Psoas muscle (tissue), 8 donors: ENCODE data around the gene RPS27A. TPM values are rescaled to one million over a fixed set of nuclear protein-coding genes. Genes with fewer than 3 reads are reported as not detected.
"Not testable (repeated sequence)": the region's sequence is repeated elsewhere in the genome, so short reads cannot be mapped to it uniquely, and the experiment has no call there.

ENCODE experiments used
- ATAC-seq, 4 donors: fragments of 200-7000 bp; cut with Tn5 transposase; one replicate each; pipeline ENCODE4 v1.9.1; 2020; ENCODE audit warnings: moderate library complexity in 3 of 4, mild to moderate bottlenecking in 2 of 4
- DNase-seq, 2 donors: peaks; one replicate each; pipeline ENCODE4 v3.0.0-alpha.2; 2020
- H3K27ac ChIP-seq: fragments of 200-600 bp; one replicate; pipeline ENCODE4 v1.8.0; 2022
- H3K27me3 ChIP-seq, 3 donors: fragments of 200-600 bp in 1 of 3; one replicate each; pipeline versions ENCODE4 v1.6.1 to v1.8.0; 2013 to 2022; ENCODE audit warnings: low read length in 2 of 3, mild to moderate bottlenecking in 2 of 3, moderate library complexity in 1 of 3; ENCODE audit not compliant: insufficient read depth in 3 of 3
- H3K36me3 ChIP-seq, 2 donors: fragments of 200-600 bp in 1 of 2; one replicate each; pipeline versions ENCODE4 v1.6.1 to v1.8.0; 2013 to 2022; ENCODE audit warnings: low read depth in 1 of 2, mild to moderate bottlenecking in 1 of 2, moderate library complexity in 1 of 2; ENCODE audit not compliant: insufficient read depth in 1 of 2
- H3K4me1 ChIP-seq: fragments of 200-600 bp; one replicate; pipeline ENCODE4 v1.8.0; 2022
- H3K4me3 ChIP-seq: fragments of 200-600 bp; one replicate; pipeline ENCODE4 v1.8.0; 2022; ENCODE audit warnings: mild to moderate bottlenecking
- H3K9me3 ChIP-seq: fragments of 200-600 bp; one replicate; pipeline ENCODE4 v1.8.0; 2022
- CTCF ChIP-seq: fragments of 200-600 bp; IDR thresholded peaks from one replicate; pipeline ENCODE4 v1.8.0; 2022; ENCODE audit warnings: antibody characterized with exemption
- WGBS, 3 donors: extraction: QIAGEN DNeasy Blood & Tissue Kit; methylation state at CpG; one replicate each; pipeline versions ENCODE4 v1.1.6 to v1.1.7; 2013; 5-methylcytosine and 5-hydroxymethylcytosine counted together
- intact Hi-C, 2 donors: fragments of 100-400 bp; cut with DNase I; formaldehyde crosslinking; loops; one replicate each; pipeline versions ENCODE4 v1.11.0 to v1.14.2; 2022
- polyA plus RNA-seq, 3 donors: library from polyadenylated mRNA; stranded (reverse); fragments of 200-250 nt; gene quantifications; one replicate each; pipeline ENCODE4 v1.2.3, GENCODE V29; 2013
- total RNA-seq, 4 donors: library from RNA; stranded (reverse); fragmentation: NEBNext Ultra II Directional in 2 of 4; extraction: Animal tissue kit (Norgen Biotek cat#: 25700) in 2 of 4; gene quantifications; one replicate each; pipeline versions ENCODE4 v1.2.1 to v1.2.4, GENCODE V29; 2021 to 2023
- donor health status: healthy with polysubstance abuse.
- donor health status: DM: no; HTN: no; CAD: no; lungs with moderate emphysema.
- donor health status: Bipolar disorder and iron deficiency.
- donor health status: healthy.
- donor health status: DM: yes; HTN: yes; CAD: no.
- donor health status: DM: no; HTN: no; CAD: no.
- donor health status: DM: no; HTN: no; CAD: no.
- donor health status: DM: yes; HTN: yes; CAD: no.

The RPS27A gene
- total and polyA plus RNA-seq, 7 donors: 360 to 1,630 (median 487) TPM

DNA sequence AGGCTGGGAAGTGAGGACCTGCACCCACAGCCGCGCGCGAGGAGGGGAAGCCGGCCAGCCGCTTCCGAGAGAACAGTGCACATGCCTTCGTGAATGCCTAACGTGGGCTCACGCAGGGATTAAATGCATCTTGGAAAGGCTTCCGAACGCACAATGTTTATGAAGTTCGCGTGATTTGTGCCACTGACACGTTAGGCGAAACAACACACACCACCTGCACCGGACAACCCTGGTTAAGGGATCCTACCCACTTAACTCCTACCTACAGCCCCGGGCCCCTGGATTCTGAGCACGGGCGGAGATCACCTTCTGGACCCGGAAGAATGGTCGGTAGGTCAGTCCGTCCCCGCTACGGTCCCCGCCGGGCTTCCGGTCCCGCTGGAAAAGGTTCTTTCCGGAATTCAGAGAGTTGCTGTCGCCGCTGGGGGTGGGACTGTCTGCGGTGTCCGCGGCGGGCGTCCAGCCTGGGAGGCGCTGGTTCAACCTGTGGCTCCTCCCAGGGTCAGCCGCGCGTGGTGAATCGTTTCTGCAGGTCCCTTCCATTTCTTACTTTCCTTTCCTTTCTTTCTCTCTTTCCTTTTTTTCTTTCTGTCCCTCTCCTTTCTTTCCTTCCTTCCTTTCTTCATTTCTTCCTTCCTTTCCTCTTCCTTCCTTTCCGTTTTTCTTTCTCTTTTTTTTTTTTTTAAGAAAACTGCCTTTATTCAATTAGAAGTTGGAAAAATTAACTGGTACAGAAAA is 36.6 kb downstream of the RPS27A start, which contains the start of gene MTIF2:
Gene MTIF2, minus strand, starts transcription at position 325 of the 738 bp plus-strand sequence. CDS start 5,373 bp downstream, outside the sequence.
- peaks cover 2 to 34% of the 10 kb centered on the region in 2 donors for H3K36me3 ChIP-seq
- intact Hi-C loops: loop anchor here (2.0 to 5.0 kb wide), 3 partner anchors 36 to 163 kb away; partner anchors contain the start of genes CLHC1 (in 2 of the 2) and RPS27A (in 2 of the 2)
- DNase-seq (peak; percentile 98), ATAC-seq (peak; percentile 99)
- WGBS, 3 donors: 0 to 1% (median 0%) methylated on average over 42 to 43 of the region's 43 CpGs
- peak within 1 kb of the TSS; percentile 89 for H3K4me3 ChIP-seq
- H3K27ac ChIP-seq: peak within 1 kb of the TSS; percentile 92
- no peaks in the 10 kb centered on the region for H3K9me3 ChIP-seq
- TF ChIP-seq CTCF: peak; percentile 14
- H3K4me1 ChIP-seq: peaks cover 13% of the 10 kb centered on the region
- H3K27me3 ChIP-seq: no peaks in the 10 kb centered on the region

GRCh38 chr2:55269645-55269990 is 37.1 kb downstream of the RPS27A start:
- H3K4me3 ChIP-seq: peak overlapping the region; percentile 89
- H3K27ac ChIP-seq: peak overlapping the region; percentile 92
- peaks cover 2 to 29% of the 10 kb centered on the region in 2 donors for H3K36me3 ChIP-seq
- 37 to 49% (median 41%) methylated on average over 7 of the region's 7 CpGs for WGBS, 3 donors
- DNase-seq (no peak), ATAC-seq (peak in 2 of 4 donors; percentile 10 to 39)
- intact Hi-C loops: loop anchor here (2.0 to 5.0 kb wide), 3 partner anchors 37 to 163 kb away; partner anchors contain the start of genes CLHC1 (in 2 of the 2) and RPS27A (in 2 of the 2)
- H3K4me1 ChIP-seq: peaks cover 13% of the 10 kb centered on the region
- H3K9me3 ChIP-seq: no peaks in the 10 kb centered on the region
- no peak for TF ChIP-seq CTCF
- H3K27me3 ChIP-seq: no peaks in the 10 kb centered on the region

DNA sequence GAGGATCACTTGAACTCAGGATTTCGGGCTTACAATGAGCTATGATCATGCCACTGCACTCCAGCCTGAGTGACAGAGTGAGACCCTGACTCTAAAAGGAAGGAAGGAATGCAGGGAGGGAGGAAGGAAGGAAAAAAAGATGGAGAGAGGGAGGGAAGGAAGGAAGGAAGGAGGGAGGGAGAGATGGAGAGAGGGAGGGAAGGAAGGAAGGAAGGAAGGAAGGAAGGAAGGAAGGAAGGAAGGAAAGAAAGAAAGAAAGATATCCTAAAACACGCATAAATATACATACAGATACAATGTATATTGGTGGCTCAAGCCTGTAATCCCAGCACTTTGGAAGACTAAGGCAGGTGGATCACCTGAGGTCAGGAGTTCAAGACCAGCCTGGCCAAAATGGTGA is 41.9 kb downstream of the RPS27A start:
- WGBS, 3 donors: 85 to 90% (median 86%) methylated on average over 2 of the region's 2 CpGs
- intact Hi-C loops, H3K9me3 ChIP-seq, H3K27ac ChIP-seq, ATAC-seq, H3K36me3 ChIP-seq, H3K4me1 ChIP-seq, DNase-seq, H3K27me3 ChIP-seq, H3K4me3 ChIP-seq: not testable (repeated sequence)

GRCh38 chr2:55277310-55277709 is 44.8 kb downstream of the RPS27A start:
- no peak for DNase-seq
- Histone ChIP-seq H3K27ac (no peak overlapping the region), H3K4me1 (no peaks in the 10 kb centered on the region), H3K9me3 (no peaks in the 10 kb centered on the region), H3K4me3 (no peak overlapping the region), H3K27me3 (no peaks in the 10 kb centered on the region), H3K36me3 (no peaks in the 10 kb centered on the region)
- TF ChIP-seq CTCF: no peak
- intact Hi-C loops: no loop called here
- ATAC-seq: no peak
- 80 to 89% (median 81%) methylated on average over 3 of the region's 3 CpGs for WGBS, 3 donors

- DNase-seq, H3K4me3 ChIP-seq, intact Hi-C loops, H3K9me3 ChIP-seq, H3K27me3 ChIP-seq, H3K36me3 ChIP-seq, ATAC-seq, H3K27ac ChIP-seq: not testable (repeated sequence)
- peaks cover 11% of the 10 kb centered on the region for H3K4me1 ChIP-seq
- WGBS, 3 donors: 34 to 37% (median 35%) methylated on average over 10 of the region's 10 CpGs
Measured at GRCh38 chr2:55279214-55279835, 46.8 kb downstream of the RPS27A start.

DNA sequence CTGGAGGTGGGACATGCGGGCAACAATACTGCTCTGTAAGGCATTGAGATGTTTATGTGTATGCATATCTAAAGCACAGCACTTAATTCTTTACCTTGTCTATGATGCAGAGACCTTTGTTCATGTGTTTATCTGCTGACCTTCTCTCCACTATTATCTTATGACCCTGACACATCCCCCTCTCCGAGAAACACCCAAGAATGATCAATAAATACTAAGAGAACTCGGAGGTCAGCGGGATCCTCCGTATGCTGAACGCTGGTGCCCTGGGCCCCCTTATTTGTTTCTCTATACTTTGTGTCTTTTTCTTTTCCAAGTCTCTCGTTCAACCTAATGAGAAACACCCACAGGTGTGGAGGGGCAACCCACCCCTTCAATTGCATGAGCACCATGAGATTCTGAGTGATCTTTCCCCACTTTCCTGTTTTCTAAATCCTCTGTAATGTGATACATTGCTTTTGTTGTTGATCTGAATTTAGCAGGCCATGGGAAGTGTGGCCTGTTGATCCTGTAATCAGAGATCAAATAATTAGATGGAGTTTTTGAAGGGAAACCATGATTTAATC is 47.5 kb downstream of the RPS27A start:
- not testable (repeated sequence) for H3K27ac ChIP-seq, H3K36me3 ChIP-seq, ATAC-seq, H3K4me3 ChIP-seq, H3K27me3 ChIP-seq, DNase-seq, H3K9me3 ChIP-seq
- intact Hi-C loops: loop anchor here (5.0 to 10.0 kb wide), 2 partner anchors 135 to 137 kb away; partner anchors contain the start of gene CCDC88A (in 2 of the 2)
- 53 to 65% (median 64%) methylated on average over 7 of the region's 7 CpGs for WGBS, 3 donors
- peaks cover 11% of the 10 kb centered on the region for H3K4me1 ChIP-seq

GRCh38 chr2:55280851-55281546 is 48.5 kb downstream of the RPS27A start:
- ATAC-seq, H3K27me3 ChIP-seq, H3K4me3 ChIP-seq, H3K36me3 ChIP-seq, H3K9me3 ChIP-seq, DNase-seq: not testable (repeated sequence)
- WGBS, 3 donors: 64 to 73% (median 66%) methylated on average over 5 of the region's 5 CpGs
- intact Hi-C loops: loop anchor here (5.0 to 10.0 kb wide), 2 partner anchors 134 to 136 kb away; partner anchors contain the start of gene CCDC88A (in 2 of the 2)
- peaks cover 11% of the 10 kb centered on the region for H3K4me1 ChIP-seq
- H3K27ac ChIP-seq: peak overlapping the region; percentile 88
